GM20000 (cell line): Measurements from ENCODE around the gene NFIB.

Experiments
- DNase-seq: peaks from one replicate; pipeline ENCODE4 v3.0.0; 2012; ENCODE audit warnings: low spot score
- CTCF ChIP-seq: IDR thresholded peaks from 2 replicates; pipeline ENCODE4 v1.5.1; 2012; ENCODE audit warnings: mild to moderate bottlenecking, control low read depth; ENCODE audit errors: extremely low read depth, missing control alignments

NFIB gene

GRCh38 chr9:14313378-14313940 lies 482 bp downstream of the NFIB start:
- no peak for TF ChIP-seq CTCF
- DNase-seq: peak; percentile 56

- no peak for DNase-seq
- TF ChIP-seq CTCF: no peak
These were observed 1.1 kb downstream of the NFIB start for GRCh38 chr9:14312719-14313377.

DNA sequence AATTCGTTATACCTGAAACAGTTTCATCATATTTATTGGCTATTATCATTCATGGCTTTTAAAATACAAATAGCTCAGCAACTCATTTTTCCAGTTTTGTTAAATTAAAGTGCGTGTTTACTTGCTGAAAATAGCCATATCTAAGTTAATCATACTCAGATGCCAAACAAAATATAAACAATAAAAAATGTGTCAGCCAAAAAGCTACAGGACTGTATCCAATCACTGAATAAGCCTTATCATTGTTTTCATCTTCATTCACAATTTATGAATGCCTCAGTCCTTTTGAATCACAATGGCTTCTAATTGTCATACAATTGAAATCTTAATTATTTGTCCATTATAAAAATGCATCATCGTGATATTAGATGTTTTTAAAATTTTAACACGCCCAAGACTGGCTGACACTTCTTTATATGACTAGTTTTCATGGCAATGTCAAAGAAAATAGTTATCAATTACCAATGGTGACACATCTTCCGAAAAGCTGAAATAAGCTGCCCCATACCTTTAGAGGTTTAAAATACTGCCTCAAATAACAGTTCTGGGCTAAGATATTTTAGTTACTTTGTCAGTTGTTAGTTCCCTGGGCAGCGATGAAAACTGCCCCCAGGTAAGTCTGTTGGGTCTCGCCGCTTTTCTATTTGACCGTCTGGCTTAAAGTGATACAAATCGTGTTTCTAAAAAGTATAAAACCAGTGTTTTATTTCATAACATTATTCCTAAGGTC lies 1.8 kb downstream of the NFIB start:
- no peak for DNase-seq
- TF ChIP-seq CTCF: no peak

DNA sequence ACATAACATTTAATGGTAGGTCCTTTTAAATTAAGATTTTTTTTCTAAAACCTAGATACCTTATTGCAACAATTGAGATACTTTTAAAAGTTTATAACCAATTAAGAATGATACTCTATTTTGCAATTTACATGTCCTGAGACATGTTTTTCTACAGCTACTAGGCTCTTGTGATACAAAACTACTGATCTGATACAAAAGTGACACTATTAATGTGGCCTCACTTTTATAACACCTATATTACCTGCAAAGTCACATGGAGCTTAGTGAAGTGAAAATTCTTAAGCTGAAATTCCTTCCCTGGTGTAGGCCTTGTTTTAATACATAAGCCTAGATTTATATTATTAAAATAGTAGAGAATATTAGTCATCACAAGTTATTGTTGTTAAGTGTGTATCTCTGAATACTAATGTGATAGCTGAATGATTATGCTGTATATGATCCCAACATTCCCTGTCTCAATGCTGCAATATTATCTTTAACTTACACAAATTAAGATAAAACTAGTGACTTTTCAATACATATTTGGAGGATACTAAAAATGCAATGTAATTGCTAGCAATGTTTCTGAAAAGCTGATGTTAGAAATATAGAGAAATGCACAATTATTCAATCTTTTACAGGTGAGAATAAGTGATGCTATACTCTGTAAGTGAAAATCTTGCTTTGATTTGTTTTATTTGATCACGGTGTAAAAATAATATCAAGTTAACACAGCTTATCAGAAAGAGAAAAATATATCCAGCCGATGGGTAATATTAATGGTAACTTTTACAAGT lies 2.6 kb downstream of the NFIB start:
- no peak for DNase-seq
- no peak for TF ChIP-seq CTCF

GRCh38 chr9:14310311-14310710 lies 3.6 kb downstream of the NFIB start:
- no peak for DNase-seq
- TF ChIP-seq CTCF: no peak

DNA sequence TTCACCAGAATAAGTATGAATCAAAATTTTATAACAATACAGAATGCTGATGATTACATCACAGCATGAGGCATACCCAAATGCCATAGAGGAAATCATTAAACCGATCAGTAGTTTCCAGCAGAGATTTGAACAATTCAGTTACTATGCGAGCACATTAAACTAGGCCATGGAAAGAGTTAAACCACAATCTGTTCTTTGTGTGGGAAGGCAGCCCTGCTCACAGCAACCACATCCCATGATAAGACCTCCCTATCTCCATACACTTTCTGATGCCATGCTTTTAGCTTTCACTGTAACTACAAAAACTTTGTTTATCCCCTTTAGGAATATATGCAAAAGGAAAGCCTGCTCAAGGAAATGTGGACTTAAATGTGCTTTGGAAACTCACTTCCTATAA lies 4.5 kb downstream of the NFIB start:
- TF ChIP-seq CTCF: no peak
- no peak for DNase-seq

- no peak for DNase-seq
- no peak for TF ChIP-seq CTCF
These were observed 5.1 kb downstream of the NFIB start for GRCh38 chr9:14308853-14309145.
